Measurements from ENCODE around the gene RNF167.

GRCh38 chr17:4959261-4959965 lies 19.3 kb downstream of the RNF167 start:
- no peak for TF ChIP-seq CTCF (tag by site-specific recombination; IDR thresholded peaks at IDR 0.05)
- no peak for TF ChIP-seq ZNF121 (tag by site-specific recombination; IDR thresholded peaks at IDR 0.05)
- no peak for TF ChIP-seq ZNF391 (tag by site-specific recombination; IDR thresholded peaks at IDR 0.05; ENCODE audit: borderline replicate concordance, low read depth)
- no peak for TF ChIP-seq ZNF2 (tag by site-specific recombination; IDR thresholded peaks at IDR 0.05)
- no peak for TF ChIP-seq REST (tag by site-specific recombination; IDR thresholded peaks at IDR 0.05)
- no peak for TF ChIP-seq ZBTB1 (tag by site-specific recombination; IDR thresholded peaks at IDR 0.05)
- no peak for TF ChIP-seq OSR2 (tag by site-specific recombination; IDR thresholded peaks at IDR 0.05)
- no peak for TF ChIP-seq ZNF571 (tag by site-specific recombination; IDR thresholded peaks at IDR 0.05)
- no peak for TF ChIP-seq ZSCAN18 (tag by site-specific recombination; IDR thresholded peaks at IDR 0.05)
- TF ChIP-seq, protein P1, sequence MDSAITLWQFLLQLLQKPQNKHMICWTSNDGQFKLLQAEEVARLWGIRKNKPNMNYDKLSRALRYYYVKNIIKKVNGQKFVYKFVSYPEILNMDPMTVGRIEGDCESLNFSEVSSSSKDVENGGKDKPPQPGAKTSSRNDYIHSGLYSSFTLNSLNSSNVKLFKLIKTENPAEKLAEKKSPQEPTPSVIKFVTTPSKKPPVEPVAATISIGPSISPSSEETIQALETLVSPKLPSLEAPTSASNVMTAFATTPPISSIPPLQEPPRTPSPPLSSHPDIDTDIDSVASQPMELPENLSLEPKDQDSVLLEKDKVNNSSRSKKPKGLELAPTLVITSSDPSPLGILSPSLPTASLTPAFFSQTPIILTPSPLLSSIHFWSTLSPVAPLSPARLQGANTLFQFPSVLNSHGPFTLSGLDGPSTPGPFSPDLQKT (IDR thresholded peaks at IDR 0.05; ENCODE audit: borderline replicate concordance, low read depth, low read length): no peak
- TF ChIP-seq ZNF792 (tag by site-specific recombination; IDR thresholded peaks at IDR 0.05): no peak
- no peak for TF ChIP-seq ZBTB7A (tag by site-specific recombination; IDR thresholded peaks at IDR 0.05; ENCODE audit: low read depth)

Measured in HEK293 (cell line).